ENCODE measurements around the gene NME5. TPM values are rescaled to one million over a fixed set of nuclear protein-coding genes. Genes with fewer than 3 reads are reported as not detected.

NME5 gene
- total RNA-seq: not detected

DNA sequence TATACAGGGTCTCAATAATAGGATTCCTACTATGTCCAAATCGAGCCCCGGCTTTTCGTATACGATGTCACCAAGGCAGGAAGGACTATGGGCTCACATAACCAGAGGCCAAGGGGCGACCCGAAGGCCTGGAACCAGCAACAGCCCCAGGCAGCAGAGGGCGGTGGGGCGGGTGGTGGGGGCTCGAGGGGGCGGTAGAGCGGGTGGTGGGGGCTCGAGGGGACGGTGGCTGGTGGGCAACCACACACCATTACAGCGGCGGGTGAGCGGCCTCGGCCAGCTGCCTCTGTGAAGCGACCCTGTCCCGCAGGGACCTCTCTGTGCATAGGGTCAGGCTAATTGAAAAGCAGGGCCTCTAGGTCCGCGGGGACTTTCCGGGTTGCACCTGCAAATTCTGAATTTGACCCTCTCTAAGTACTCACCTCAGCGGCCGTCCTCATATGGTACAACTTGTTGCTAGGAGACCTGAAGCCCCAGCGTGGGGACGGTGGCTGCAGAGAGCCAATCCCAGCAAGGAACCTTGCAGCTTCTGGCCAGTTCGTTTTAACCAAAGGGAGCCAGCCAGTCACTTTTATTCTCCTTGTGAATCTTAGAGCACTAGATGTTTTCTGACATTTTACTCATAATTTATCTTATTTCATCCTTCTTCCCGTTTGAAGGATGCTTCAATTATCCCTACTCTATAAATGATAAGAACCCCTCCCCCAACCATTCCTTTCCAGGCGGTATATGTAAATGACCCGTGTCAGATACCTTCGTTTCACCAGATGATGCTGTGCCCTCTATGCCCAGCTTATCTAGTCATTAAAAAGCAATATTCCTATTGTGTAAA, at the start of gene NME5:
TSS of gene NME5 (minus strand) at position 480 of the 832 bp plus-strand sequence. CDS start 648 bp downstream, outside the sequence.

GRCh38 chr5:138178516-138179276, 39.5 kb upstream of the NME5 start, which contains the start of the genes BRD8 and KIF20A:
TSS of gene BRD8 (minus strand) at chr5:138178630. CDS start at chr5:138178614, 16 bp downstream.
TSS of gene KIF20A (plus strand) at chr5:138179112. CDS start at chr5:138179681, 569 bp downstream.

GRCh38 chr5:138083702-138084101, 55.5 kb downstream of the NME5 start, which contains the start of gene WNT8A:
TSS of gene WNT8A (plus strand) at chr5:138084033. CDS start at chr5:138084128, 95 bp downstream.

Other genes with a start within 250 kb of the NME5 start
- gene PKD2L2, start 250.0 kb downstream of the NME5 start, total RNA-seq: not detected
- 10 to 100 TPM; 29.6 to 33.9 TPM for gene FAM13B, start 106.3 kb downstream of the NME5 start, total RNA-seq
- gene WNT8A, start 55.4 kb downstream of the NME5 start, total RNA-seq: not detected
- 10 to 100 TPM; 62.6 to 65.0 TPM for gene BRD8, start 39.2 kb upstream of the NME5 start, total RNA-seq
- 10 to 100 TPM; 43.4 to 44.9 TPM for gene KIF20A, start 39.7 kb upstream of the NME5 start, total RNA-seq
- gene CDC23, start 73.9 kb upstream of the NME5 start, total RNA-seq: 10 to 100 TPM; 23.8 to 25.4 TPM
- under 1 TPM in 1 of 2 experiments, not detected in 1; 0.17 TPM for gene GFRA3, start 135.2 kb upstream of the NME5 start, total RNA-seq
- 10 to 100 TPM; 10.8 to 11.1 TPM for gene CDC25C, start 192.4 kb upstream of the NME5 start, total RNA-seq
- 10 to 100 TPM; 21.2 to 22.8 TPM for gene FAM53C, start 198.8 kb upstream of the NME5 start, total RNA-seq
- gene KDM3B, start 213.3 kb upstream of the NME5 start, total RNA-seq: 10 to 100 TPM; 64.1 to 66.5 TPM